ENCODE results near the gene CCN6. TPM values are rescaled to one million over a fixed set of nuclear protein-coding genes. Genes with fewer than 3 reads are reported as not detected.

Gene CCN6
- total RNA-seq, 1 experiment from 2014 or later, result not detected

GRCh38 chr6:112015725-112016124 is 38.2 kb upstream of the CCN6 start:
- no peaks in the 10 kb centered on the region; the same call in none of the 2 replicates for H3K27me3 Mint-ChIP-seq (ENCODE audit: low read depth)
- WGBS (ENCODE audit: extremely low coverage, insufficient read length, low lambda C conversion rate), result no CpG with 5 or more reads among the region's 5 CpGs

More at GRCh38 chr6:112015725-112016124, 38.2 kb upstream of the CCN6 start:
- no peak overlapping the region for H4K91ac ChIP-seq (ENCODE audit: insufficient read length, low read depth, low read length)
- H2AFZ ChIP-seq (ENCODE audit: low read length), result no peak overlapping the region
- Mint-ChIP-seq H3K36me3 (ENCODE audit: insufficient read depth in 1 of 3, low read depth in 3 of 3) (no peaks in the 10 kb centered on the region), H3K27ac (no peak overlapping the region), H3K4me1 (peaks cover 0 to 3% of the 10 kb centered on the region in 2 experiments; a peak in 2 of 4 replicates), H3K4me3 (no peak overlapping the region), H3K9me3 (no peaks in the 10 kb centered on the region)
- no peaks in the 10 kb centered on the region for H4K20me1 ChIP-seq (ENCODE audit: control insufficient read depth, insufficient read depth, insufficient read length)
- H2BK5ac ChIP-seq (ENCODE audit: insufficient read length, low read length), result no peak overlapping the region
- no peaks in the 10 kb centered on the region for H3K23me2 ChIP-seq (ENCODE audit: insufficient read length, low read depth, low read length, poor library complexity, severe bottlenecking)
- no peak overlapping the region for H3K23ac ChIP-seq (ENCODE audit: insufficient read length, low read depth, low read length)
- no peak overlapping the region for H3K4me2 ChIP-seq (ENCODE audit: insufficient read depth, insufficient read length, low read length)
- no peak overlapping the region for H3K14ac ChIP-seq (ENCODE audit: insufficient read depth, low read length)
- H2BK12ac ChIP-seq (ENCODE audit: insufficient read length, low read depth, low read length), result no peak overlapping the region
- H3K18ac ChIP-seq (ENCODE audit: insufficient read length, low read depth, low read length), result no peak overlapping the region
- no peak overlapping the region for H3K4ac ChIP-seq (ENCODE audit: low read depth, low read length)
- H2BK20ac ChIP-seq (ENCODE audit: low read depth, low read length, poor library complexity, severe bottlenecking), result no peak overlapping the region
- H3K4me1 ChIP-seq (ENCODE audit: insufficient read depth, low read length), result no peaks in the 10 kb centered on the region
- no peaks in the 10 kb centered on the region for H3K27me3 ChIP-seq (ENCODE audit: insufficient read depth, low read length)
- H4K8ac ChIP-seq (replicated peaks; ENCODE audit: insufficient read length, low read depth, low read length), result no peak overlapping the region
- no peak overlapping the region for H3T11ph ChIP-seq (ENCODE audit: low read length)
- no peak overlapping the region for H3K56ac ChIP-seq (ENCODE audit: insufficient read length, low read depth, low read length)
- H2BK15ac ChIP-seq (ENCODE audit: low read depth, low read length), result no peak overlapping the region
- H3K79me1 ChIP-seq (ENCODE audit: insufficient read depth, low read depth, low read length, poor library complexity, severe bottlenecking), result no peaks in the 10 kb centered on the region
- no peak for TF ChIP-seq CTCF (conservative IDR thresholded peaks at IDR 0.05)
- H2AK5ac ChIP-seq (ENCODE audit: insufficient read length, low read length), result no peak overlapping the region
- no peak overlapping the region for H3K9ac ChIP-seq (ENCODE audit: extremely low read depth, insufficient read length, low read length)
- H2BK120ac ChIP-seq (ENCODE audit: low read depth, low read length, poor library complexity, severe bottlenecking), result no peak overlapping the region
- H3K9me3 ChIP-seq (ENCODE audit: control insufficient read depth, low read depth, low read length), result no peaks in the 10 kb centered on the region
- H4K5ac ChIP-seq (ENCODE audit: insufficient read length, low read depth, low read length), result no peak overlapping the region
- H3K79me2 ChIP-seq (ENCODE audit: insufficient read depth, low read length), result no peaks in the 10 kb centered on the region
- no peak for DNase-seq
- no peak overlapping the region for H3K27ac ChIP-seq (ENCODE audit: insufficient read length, low read depth, low read length)
